Coronary artery (tissue), 2 donors: Measurements from ENCODE around the gene ERAP2.
"Not testable (repeated sequence)": the region's sequence is repeated elsewhere in the genome, so short reads cannot be mapped to it uniquely, and the experiment has no call there.

Experiments used
- DNase-seq: peaks from one replicate; pipeline ENCODE4 v3.0.0-alpha.2; 2017; ENCODE audit warnings: low spot score
- H3K27ac ChIP-seq, 2 donors: fragments of 200-600 bp; sonication (generic); one replicate each; pipeline ENCODE4 v1.5.1; 2016 to 2019
- H3K4me3 ChIP-seq: fragments of 200-600 bp; sonication (generic); 2 replicates; pipeline ENCODE4 v1.5.1; 2016; ENCODE audit warnings: mild to moderate bottlenecking, moderate library complexity
- CTCF ChIP-seq: fragments of 200-600 bp; sonication (generic); IDR thresholded peaks from one replicate; pipeline ENCODE4 v1.5.1; 2019; ENCODE audit warnings: antibody characterized with exemption

ERAP2 gene

GRCh38 chr5:96839071-96839592 lies 37.2 kb upstream of the ERAP2 start:
- Histone ChIP-seq H3K27ac (no peak overlapping the region), H3K4me3 (no peak overlapping the region)
- no peak for DNase-seq
- TF ChIP-seq CTCF = no peak

DNA sequence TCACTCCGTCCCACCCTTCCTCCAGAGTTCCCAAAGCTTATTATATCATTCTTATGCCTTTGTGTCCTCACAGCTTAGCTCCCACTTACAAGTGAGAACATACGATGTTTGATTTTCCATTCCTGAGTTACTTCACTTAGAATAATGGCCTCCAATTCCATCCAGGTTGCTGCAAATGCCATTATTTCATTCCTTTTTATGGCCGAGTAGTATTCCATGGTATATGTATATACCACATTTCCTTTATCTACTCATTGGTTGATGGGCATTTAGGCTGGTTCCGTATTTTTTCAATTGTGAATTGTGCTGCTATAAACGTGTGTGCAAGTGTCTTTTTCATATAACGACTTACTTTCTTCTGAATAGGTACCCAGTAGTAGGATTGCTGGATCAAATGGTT lies 34.4 kb upstream of the ERAP2 start:
- not testable (repeated sequence) for DNase-seq, H3K27ac ChIP-seq, H3K4me3 ChIP-seq

GRCh38 chr5:96843140-96843539 lies 33.2 kb upstream of the ERAP2 start:
- no peak overlapping the region for H3K4me3 ChIP-seq
- TF ChIP-seq CTCF = no peak

GRCh38 chr5:96844481-96844990 lies 31.8 kb upstream of the ERAP2 start:
- no peak for TF ChIP-seq CTCF
- DNase-seq = no peak
- H3K4me3 ChIP-seq = no peak overlapping the region
- H3K27ac ChIP-seq = no peak overlapping the region

More at GRCh38 chr5:96843140-96843539, 33.2 kb upstream of the ERAP2 start:
- H3K27ac ChIP-seq = no peak overlapping the region
- no peak for DNase-seq

- no peak for TF ChIP-seq CTCF
- Histone ChIP-seq H3K27ac (no peak overlapping the region), H3K4me3 (no peak overlapping the region)
- no peak for DNase-seq
These were observed 24.8 kb upstream of the ERAP2 start for GRCh38 chr5:96851312-96852062.

DNA sequence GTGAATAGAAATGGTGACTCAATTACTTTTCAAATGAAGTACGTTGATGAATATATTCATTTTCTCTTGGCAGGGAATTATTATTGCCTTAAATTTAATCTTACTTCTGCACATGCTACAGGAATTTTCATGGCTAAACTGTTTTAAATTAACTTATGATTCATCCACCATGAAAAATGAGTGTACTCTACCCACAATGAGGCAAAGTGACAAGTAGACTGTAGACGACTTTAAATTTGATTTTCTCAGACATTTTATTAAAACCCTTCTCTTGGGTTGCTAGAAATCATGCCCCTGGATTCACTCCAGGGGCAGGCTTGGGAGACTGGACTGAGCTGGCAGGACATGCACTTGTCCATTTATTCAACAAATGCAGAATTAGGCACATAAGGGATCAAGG lies 23.5 kb upstream of the ERAP2 start:
- Histone ChIP-seq H3K4me3 (no peak overlapping the region), H3K27ac (no peak overlapping the region)
- no peak for TF ChIP-seq CTCF
- no peak for DNase-seq

- TF ChIP-seq CTCF = no peak
These were observed 22.2 kb upstream of the ERAP2 start for GRCh38 chr5:96854067-96854466.

More at GRCh38 chr5:96854067-96854466, 22.2 kb upstream of the ERAP2 start:
- no peak for DNase-seq
- Histone ChIP-seq H3K27ac (no peak overlapping the region), H3K4me3 (no peak overlapping the region)
